Skin epidermis (tissue), 12 donors: ENCODE data around the gene TGFA.

Experiments
- H3K27ac ChIP-seq, 21 experiments: fragments of 200-600 bp; sonication (generic) in 11 of 21; one replicate each; pipeline ENCODE4 v1.5.0; 2020; ENCODE audit warnings: mild to moderate bottlenecking in 3 of 21, inconsistent platforms in 2 of 21, moderate library complexity in 2 of 21
- H3K4me3 ChIP-seq, 7 experiments: fragments of 200-600 bp; sonication (generic) in 2 of 7; one replicate each; pipeline ENCODE4 v1.5.0; 2020; ENCODE audit warnings: inconsistent platforms in 2 of 7, mild to moderate bottlenecking in 2 of 7, moderate library complexity in 1 of 7

The TGFA gene

GRCh38 chr2:70505613-70506391, 47.8 kb downstream of the TGFA start:
- H3K4me3 ChIP-seq: no peak overlapping the region
- no peak overlapping the region for H3K27ac ChIP-seq

GRCh38 chr2:70504750-70505149, 48.9 kb downstream of the TGFA start:
- Histone ChIP-seq H3K4me3 (no peak overlapping the region), H3K27ac (no peak overlapping the region)

- H3K27ac ChIP-seq: no peak overlapping the region
- H3K4me3 ChIP-seq: no peak overlapping the region
Measured at GRCh38 chr2:70503896-70504295, 49.7 kb downstream of the TGFA start.

GRCh38 chr2:70501728-70502127, 51.9 kb downstream of the TGFA start:
- no peak overlapping the region for H3K27ac ChIP-seq
- no peak overlapping the region for H3K4me3 ChIP-seq

DNA sequence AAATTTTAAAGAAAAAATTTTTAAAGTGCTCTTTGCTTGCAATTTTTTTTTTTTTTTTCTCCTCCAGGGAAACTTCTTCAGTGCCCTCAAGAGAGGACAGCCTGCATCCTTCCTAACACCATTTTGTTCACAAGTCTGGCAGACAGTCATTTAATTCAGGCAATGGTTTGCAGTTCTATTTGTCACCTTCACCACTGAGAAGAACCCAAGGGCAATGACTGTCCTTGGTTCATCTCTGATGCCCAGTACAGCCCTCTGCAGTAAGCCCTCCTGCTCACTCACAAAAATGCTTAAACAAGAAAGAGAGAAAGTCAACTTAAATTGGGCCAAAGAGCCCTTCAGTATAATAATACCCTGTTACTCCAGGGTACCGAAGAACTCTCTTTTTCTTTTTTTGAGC, 52.4 kb downstream of the TGFA start:
- Histone ChIP-seq H3K27ac (no peak overlapping the region), H3K4me3 (no peak overlapping the region)

GRCh38 chr2:70499253-70499652, 54.4 kb downstream of the TGFA start:
- Histone ChIP-seq H3K27ac (no peak overlapping the region), H3K4me3 (no peak overlapping the region)

DNA sequence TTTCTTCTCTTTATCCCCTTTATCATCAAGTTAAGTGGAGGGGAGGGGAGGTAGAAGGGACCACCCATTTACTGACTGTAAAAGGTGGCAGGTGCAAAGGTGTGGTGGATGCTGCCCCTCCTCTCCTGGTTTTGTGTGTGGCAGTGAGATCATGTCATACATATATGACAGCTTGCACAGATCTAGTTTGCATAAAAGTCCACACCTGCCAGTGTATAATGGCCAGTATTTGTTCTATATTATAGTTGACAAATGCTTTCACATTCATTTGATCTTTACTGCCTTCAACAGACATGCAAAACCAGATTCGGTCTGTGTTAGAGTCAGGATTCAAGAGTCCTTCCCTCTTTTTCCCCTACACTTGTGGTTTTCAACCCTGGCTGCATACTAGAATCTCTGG, 55.1 kb downstream of the TGFA start:
- H3K4me3 ChIP-seq: no peak overlapping the region
- H3K27ac ChIP-seq: no peak overlapping the region

DNA sequence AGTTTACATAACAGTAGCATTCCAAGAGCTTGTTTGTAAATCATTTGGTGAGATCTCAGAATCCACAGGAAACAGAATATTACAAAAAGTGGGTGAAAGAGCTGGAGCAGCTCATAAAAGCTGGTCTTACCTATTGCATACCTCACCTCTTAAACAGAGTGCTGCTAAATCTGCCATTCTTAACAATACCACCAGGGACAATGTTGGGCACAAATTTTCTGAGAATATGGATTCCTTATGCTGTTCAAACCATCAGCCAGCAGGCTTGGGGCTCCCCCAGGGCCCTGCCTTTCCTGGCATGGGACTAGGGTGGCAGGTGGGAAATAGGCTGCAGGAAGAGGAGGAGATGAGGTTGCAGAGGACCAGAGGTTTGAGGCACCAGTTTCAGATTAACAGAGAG, 55.6 kb downstream of the TGFA start:
- Histone ChIP-seq H3K4me3 (no peak overlapping the region), H3K27ac (no peak overlapping the region)

GRCh38 chr2:70496819-70497218, 56.8 kb downstream of the TGFA start:
- no peak overlapping the region for H3K27ac ChIP-seq
- no peak overlapping the region for H3K4me3 ChIP-seq

GRCh38 chr2:70494293-70494886, 59.2 kb downstream of the TGFA start:
- Histone ChIP-seq H3K27ac (no peak overlapping the region), H3K4me3 (no peak overlapping the region)

- no peak overlapping the region for H3K27ac ChIP-seq
- no peak overlapping the region for H3K4me3 ChIP-seq
Measured at GRCh38 chr2:70490381-70490780, 63.2 kb downstream of the TGFA start.

DNA sequence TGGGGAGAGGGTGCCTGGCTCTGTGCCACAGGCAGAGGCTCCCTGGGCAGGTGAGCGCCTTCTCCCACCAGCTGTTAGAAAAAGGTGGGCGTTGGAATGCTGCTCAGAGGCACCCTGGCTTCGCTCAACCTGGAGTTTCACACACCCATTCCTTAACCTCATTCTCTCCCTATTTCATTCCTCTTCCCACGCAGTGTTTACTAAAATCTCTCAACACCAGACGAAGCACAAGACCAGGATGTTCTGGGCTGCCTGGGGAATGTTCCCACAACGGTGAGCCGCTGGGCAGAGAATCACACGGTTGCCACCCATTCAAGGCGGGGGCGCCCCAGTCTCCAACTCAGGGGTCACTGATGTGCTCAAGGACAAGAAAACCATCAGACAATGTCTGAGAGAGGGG, 64.5 kb downstream of the TGFA start:
- Histone ChIP-seq H3K27ac (peak overlapping the region in 1 of 21 experiments; percentile 3), H3K4me3 (no peak overlapping the region)

- Histone ChIP-seq H3K27ac (no peak overlapping the region), H3K4me3 (no peak overlapping the region)
Measured at GRCh38 chr2:70484086-70484485, 69.5 kb downstream of the TGFA start.

- Histone ChIP-seq H3K27ac (no peak overlapping the region), H3K4me3 (no peak overlapping the region)
Measured at GRCh38 chr2:70482401-70482800, 71.2 kb downstream of the TGFA start.

- Histone ChIP-seq H3K27ac (no peak overlapping the region), H3K4me3 (no peak overlapping the region)
Measured at GRCh38 chr2:70480468-70480867, 73.2 kb downstream of the TGFA start.

GRCh38 chr2:70479816-70480215, 73.8 kb downstream of the TGFA start:
- Histone ChIP-seq H3K27ac (no peak overlapping the region), H3K4me3 (no peak overlapping the region)

GRCh38 chr2:70477441-70477844, 76.2 kb downstream of the TGFA start:
- H3K4me3 ChIP-seq: no peak overlapping the region
- no peak overlapping the region for H3K27ac ChIP-seq

- Histone ChIP-seq H3K27ac (no peak overlapping the region), H3K4me3 (no peak overlapping the region)
Measured at GRCh38 chr2:70475266-70475665, 78.4 kb downstream of the TGFA start.

DNA sequence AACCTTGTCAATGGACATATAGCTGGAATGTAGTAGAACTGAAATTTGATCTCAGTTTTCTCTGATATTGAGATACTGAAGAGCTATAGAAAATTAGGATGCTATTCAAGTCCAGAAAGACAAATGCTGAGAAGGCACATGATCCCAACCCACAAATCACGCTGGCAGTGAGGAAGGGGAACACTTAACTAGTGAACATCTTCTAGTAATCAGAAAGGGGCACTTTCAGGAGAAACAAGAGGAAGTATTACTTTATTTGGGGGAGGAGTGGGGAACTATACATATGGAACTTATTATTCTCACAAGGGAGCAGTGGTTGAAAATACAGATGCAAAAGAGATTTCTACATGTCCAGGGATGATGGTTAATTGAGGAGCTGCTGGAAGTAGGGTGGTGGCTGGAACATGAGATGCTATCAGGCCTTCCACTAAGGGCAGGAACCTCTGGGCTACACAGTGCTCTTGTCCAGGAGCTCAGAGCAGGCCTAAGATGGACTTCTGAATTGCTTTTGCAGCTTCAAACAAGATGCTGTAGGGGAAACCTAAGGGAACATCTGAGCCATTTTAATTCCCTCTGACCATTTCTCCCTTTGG, 79.3 kb downstream of the TGFA start:
- Histone ChIP-seq H3K4me3 (no peak overlapping the region), H3K27ac (peak overlapping the region in 1 of 21 experiments; percentile 38)

DNA sequence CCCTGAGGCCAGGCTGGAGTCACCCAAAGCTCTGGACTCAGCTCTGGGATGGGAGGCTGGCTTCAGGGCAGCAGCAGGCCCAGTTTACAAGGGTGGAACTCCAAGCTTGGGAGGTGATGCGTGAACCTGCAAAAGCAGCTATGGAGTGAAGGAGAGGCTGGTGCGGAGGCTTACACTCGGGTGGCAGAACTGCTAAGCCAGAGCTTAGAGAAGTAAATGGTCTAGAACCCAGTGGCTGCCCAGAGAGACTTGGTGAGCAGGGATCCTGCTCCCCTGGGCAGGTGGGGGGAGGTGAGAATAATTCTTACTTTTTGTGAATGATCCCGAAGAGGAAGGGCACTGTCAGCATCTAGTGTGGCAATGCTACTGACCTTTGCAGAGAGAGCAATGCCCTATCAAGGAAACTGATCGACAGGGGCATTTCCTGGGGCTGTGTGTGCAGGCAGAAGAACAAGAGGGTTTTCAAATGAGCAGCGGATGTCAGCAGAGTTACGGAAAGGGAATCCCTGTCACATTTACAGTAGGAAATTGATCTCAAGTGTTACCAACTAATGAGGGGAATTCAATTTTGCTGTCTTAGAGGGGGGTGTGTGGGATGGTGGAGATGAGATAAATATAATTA, 80.4 kb downstream of the TGFA start:
- Histone ChIP-seq H3K27ac (peak overlapping the region in 1 of 21 experiments; percentile 38), H3K4me3 (no peak overlapping the region)
